GM15510 (cell line): ENCODE results near the gene C10orf95.

Source experiments
- POLR2A ChIP-seq: IDR thresholded peaks from 3 replicates; pipeline ENCODE4 v1.6.1; 2011; ENCODE audit warnings: borderline replicate concordance; ENCODE audit not compliant: insufficient read length; ENCODE audit errors: extremely low read depth

Gene C10orf95

DNA sequence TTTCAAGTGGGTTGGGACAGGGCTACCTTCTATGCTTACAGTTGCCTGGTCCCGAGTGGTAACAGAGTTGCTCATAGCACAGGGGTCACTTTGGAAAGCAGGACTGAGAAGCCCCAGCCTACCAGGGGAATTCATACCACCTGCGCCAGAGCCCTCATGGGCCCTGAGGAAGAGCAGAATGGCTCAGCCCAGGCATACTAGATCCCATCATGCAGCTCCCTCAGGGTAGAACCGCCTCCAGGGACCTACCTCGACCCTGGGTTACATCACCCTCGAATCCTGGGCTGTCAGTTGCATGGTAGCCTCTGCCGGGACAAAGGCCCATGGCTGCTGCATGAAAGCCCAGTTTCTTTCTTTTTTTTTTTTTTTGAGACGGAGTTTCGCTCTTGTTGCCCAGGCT, 21.9 kb downstream of the C10orf95 start:
- TF ChIP-seq POLR2A = no peak

DNA sequence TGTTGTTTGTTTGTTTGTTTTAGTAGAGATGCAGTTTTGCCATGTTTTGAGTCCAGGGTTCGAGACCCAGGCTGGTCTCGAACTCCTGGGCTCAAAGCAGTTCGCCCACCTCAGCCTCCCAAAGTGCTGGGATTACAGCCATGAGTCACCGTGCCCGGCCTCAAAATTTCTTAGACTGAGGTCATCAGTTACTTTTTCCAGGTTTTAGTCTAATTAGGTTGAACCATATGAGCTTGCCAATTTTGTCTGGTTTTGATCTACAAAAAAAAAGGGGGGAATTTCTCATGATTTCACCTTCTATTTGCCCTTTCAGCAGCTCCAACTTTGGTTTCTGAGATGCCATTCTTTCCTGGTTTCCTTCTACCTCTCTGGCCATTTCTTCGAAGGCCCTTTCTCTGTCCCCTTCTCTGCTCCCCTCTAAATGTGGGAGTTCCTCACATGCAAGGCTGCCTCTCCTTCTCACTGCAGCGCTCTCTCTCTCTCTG, 24.5 kb downstream of the C10orf95 start:
- TF ChIP-seq POLR2A = no peak

DNA sequence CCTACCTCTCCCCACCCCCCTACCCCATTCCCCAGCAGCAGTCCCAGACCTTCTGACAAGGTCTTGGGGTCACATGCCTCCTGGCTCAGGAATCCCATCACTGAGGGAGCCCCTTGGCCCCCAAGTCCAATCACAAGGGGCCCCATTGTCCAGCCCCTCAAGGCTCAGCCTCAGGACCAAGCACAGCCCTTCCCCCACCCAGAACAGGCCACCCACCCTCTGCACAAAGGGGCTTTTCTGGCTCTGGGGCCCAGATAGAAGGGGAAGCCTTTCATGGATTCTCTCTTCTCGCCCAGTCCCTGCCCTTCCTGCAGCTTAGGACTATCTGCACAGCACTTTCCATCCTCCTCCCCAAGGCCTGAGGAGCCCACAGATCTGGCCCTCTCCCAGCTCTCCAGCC, 25.9 kb downstream of the C10orf95 start:
- no peak for TF ChIP-seq POLR2A

DNA sequence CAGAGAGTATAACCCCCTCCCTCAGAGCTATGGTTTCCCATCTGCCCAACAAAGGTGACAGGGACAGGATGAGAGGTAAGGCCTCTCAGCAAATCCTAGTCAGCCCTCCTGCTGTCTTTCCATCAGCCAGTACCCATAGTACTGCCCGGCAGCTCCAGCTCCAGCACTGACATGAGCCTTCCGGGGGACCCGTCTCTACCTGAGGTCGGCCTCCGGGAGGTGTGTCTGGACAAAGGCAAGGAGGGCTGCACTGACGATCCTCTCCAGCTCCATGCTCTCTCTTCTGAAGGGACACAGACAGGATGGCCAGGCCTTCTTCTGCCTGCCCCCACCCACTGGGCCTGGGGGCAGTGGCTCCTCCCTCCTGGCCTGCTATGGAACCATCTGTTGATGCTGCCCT, 26.4 kb downstream of the C10orf95 start:
- TF ChIP-seq POLR2A = no peak

DNA sequence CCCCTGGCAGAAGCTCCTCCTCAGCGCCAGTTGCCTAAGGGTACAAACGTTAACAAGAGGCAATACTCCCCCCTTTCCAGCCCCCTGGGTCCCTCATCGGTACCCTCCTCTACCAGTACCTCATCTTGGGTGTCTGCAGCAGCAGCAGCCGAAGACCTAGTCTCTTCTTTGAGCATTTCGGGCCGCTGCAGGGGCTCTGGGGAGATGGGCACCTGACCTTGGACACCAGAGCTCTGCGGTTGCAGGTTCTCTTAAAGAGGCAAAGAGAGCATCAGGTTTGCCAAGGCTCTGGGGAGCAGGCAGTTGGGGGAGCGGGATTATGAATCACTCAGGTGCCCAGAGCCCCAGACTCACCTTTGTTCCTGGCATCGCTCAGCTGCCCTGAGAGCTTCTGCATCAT, 27.2 kb downstream of the C10orf95 start:
- TF ChIP-seq POLR2A = no peak

DNA sequence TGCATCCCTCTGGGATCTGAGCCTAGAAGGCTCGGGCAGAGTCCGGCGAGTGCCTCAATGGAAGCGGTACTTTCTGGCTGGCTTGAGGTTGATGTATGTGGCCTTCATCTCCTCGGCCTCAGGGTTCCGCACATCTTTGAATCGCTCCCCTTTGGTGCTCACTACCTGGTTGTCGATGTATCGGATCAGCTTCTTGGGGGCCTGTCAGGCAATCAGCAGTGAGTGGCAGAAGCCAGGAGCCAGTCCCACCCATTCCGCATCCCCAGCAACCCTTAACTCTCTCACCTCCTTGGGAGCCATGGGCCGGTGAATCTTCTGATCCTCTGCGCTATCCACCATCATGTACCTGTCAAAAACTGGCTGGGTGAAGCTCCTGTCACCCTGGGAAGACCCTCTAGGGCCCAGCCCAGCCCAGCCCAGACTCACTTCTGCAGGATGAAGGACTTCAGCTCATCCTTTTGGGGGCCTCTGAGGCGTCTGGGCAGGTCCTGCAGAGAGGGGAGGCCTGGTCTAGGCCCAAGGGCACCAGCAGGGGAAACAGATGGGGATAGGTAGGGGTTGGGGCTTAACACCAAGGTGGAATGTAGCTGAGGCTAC, 27.9 kb downstream of the C10orf95 start:
- TF ChIP-seq POLR2A = no peak

DNA sequence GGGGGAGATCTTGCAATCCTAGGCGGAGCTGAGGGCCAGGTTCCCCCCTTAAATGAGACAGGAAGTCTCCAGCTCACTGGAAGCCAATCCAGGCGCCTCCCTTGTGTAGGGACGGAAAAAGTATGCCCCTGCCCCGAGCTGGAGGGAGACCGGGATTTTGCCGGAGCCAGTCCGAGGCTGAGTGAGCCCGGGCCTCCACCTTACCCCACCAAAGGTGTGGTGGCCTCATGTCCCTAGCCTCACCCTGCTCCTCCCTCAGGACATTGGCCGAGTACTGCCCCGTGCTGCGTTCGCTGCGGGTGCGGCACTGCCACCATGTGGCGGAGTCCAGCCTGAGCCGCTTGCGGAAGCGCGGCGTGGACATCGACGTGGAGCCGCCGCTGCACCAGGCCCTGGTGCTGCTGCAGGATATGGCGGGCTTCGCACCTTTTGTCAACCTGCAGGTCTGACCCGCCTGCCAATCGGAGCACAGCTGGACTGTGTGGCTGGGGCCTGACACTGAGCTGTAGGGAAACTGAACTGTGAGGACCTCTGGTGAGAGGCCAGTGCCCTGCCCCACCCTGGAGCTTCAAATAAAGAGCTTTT, 28.7 kb downstream of the C10orf95 start:
- peak; percentile 56 for TF ChIP-seq POLR2A

DNA sequence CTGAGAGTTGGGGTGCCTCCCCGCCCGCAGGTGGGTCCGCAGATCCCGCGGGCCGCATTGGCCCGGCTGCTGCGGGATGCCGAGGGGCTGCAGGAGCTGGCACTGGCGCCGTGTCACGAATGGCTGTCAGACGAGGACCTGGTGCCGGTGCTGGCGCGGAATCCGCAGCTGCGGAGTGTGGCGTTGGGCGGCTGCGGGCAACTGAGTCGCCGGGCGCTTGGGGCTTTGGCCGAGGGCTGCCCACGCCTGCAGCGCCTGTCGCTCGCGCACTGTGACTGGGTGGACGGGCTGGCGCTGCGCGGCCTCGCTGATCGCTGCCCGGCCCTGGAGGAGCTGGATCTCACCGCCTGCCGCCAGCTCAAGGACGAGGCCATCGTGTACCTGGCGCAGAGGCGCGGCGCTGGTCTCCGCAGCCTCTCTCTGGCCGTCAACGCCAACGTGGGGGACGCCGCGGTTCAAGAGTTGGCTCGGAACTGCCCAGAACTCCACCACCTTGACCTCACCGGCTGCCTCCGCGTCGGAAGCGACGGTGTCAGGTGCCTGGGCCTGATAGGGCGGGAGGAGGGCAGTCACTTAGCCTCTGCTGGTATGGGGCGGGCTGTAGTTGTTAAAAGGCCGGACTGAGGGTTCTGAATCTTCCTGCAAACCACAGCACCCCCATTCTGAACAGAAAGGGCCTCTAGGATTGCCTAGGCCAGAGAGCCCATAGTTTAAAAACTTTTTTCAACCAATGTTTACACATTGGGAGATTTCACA, 29.4 kb downstream of the C10orf95 start:
- no peak for TF ChIP-seq POLR2A

DNA sequence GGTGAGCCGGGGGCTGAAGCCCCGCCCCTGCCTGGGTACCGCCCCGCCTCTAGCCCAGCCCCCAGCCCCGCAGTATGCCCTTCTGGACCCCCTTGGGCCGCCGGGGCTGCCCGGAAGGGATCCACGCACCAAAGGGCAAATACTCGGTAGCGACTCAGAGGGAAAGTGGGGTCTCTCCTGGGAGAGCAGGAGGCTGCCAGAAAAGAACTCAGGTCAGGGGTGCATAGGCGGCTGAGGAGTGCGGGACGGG, 29.9 kb downstream of the C10orf95 start:
- TF ChIP-seq POLR2A = no peak

DNA sequence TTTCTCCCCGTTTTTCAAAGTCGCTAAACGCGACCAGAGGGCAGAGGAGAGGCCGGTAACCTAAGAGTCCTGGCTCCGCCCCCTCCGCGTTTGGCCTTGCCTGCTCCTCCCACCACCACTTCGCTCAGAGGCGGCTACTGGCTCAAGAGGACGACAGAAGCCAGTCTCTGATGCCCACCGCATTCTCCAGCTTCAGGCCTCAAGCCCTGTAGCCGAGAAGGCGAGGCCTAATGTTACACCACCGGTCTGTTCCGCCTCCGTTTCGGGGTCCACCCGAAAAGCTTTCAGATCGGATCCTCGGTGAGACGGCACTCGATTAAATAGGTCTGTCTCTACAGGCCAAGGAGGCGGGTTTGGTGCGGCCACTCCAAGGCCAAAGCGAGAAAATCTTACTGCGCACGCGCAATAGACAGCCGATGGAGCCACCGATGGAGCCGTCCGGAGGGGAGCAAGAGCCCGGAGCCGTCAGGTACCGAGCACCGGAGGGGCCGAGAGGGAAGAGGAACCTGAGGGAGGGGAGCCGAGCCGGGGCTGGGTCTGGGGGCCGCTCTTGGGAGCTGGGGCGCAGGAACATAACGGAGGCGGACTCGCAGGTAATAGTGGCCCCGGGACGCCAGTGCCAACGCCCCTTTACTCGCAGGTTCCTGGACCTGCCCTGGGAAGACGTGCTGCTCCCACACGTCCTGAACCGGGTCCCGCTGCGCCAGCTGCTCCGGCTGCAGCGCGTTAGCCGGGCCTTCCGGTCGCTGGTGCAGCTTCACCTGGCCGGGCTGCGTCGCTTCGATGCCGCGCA, 30.4 kb downstream of the C10orf95 start, which contains the start of gene FBXL15:
Gene FBXL15, plus strand, starts transcription at position 123 of the 793 bp plus-strand sequence. Its CDS starts 294 bp downstream, at position 417.
- TF ChIP-seq POLR2A = peak; percentile 37

DNA sequence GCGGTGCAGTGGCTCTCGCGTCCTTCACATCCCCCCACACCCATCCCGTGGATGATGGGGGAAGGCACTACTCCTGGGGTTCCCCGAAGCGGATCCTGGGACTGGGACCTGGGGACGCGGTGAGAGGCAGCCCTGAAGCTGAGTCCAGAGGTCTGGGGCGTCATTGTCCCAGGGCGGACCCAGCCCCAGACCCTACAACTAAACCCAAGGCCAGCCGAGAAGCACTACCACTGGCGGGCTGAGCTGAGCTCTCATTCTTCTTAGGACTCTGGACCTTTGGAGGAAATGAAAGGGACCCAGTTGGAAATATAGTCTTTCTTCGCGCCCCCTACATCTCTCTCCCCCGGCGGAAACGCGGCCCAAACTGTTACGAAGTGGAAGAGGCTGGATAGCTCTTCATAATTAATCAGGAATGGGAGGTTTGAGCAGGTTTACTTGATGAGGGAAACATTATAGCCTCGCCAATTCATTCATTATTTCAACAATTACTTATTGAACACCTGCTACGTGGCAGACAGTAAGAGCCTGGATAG, 31.1 kb downstream of the C10orf95 start:
- TF ChIP-seq POLR2A = no peak

DNA sequence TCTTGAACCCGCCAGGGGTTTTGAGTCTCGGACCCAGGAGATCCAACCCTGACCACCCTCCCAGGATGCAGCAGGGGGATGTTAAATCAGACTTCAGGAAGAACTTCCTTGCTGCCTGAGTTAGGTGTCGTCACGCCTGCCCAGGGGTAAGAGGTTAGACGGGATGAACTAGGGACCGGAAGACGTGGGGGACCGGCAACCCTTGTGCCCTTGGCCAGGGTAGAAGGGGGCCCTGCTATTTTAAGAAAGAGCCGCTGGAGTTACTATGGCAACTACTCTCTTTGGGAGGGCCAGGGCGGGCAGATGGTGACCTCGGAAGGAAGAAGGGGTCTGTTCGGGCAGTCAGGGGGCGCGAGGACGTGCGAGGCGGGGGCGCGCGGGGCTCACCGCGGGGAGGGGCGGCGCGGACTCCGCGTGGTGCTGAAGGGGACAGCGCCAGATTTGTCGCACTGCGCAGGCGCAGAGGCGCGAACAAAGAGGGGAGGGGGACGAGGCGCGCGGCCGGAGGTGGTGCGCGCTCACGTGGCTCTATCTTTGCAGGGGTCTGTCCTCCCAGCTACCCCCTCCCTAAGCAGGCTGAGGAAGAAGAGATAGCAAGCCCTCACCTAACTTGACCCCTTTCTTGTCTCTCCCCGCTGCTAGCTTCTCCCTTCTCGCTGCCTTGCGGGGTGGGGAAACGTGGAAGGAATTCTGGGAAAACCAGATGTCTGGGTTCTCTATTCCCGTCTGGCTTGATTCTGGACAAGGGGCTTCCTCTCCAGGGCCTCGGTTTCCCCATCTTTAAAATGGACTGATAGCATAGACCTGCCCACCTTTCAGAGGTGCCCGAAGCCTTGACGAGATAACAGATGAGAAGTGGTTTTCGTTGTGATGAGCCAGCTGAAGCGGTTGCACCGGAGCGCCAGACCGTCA, 31.8 kb downstream of the C10orf95 start:
- TF ChIP-seq POLR2A = no peak

DNA sequence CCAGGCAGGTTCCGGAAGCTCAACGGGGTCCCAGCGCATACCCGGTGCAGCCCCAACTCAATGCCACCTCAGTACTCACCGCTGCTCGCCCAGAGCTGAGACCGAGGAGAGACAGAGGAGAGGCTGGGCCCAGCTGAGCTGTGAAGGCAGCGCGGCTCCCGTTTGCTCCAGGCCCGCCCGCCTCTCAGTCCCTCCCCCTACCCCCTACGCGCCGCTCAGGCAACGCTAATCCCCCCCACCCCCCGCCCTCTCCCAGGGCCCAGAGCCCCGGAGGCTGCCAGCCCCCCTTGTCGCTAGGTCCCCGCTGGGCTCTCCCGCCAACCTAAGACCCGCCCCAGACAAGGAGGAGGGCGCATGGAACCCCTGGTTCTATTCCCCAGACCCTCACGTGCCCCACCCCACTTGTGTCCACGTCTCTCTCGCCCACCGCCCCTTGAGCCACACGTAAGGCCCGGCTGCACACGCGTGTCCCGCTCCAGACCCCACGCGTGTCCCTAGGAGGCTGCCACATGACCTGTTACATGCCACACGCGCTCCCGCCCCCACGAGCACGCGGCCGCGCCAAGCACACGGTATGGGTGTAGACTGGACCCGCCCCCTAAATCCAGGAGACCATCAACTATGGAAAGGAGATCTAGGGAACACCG, 32.6 kb downstream of the C10orf95 start, which contains the start of gene PSD:
Gene PSD, minus strand, starts transcription at position 164 of the 647 bp plus-strand sequence. CDS start 1,747 bp downstream, outside the sequence.
- TF ChIP-seq POLR2A = no peak

DNA sequence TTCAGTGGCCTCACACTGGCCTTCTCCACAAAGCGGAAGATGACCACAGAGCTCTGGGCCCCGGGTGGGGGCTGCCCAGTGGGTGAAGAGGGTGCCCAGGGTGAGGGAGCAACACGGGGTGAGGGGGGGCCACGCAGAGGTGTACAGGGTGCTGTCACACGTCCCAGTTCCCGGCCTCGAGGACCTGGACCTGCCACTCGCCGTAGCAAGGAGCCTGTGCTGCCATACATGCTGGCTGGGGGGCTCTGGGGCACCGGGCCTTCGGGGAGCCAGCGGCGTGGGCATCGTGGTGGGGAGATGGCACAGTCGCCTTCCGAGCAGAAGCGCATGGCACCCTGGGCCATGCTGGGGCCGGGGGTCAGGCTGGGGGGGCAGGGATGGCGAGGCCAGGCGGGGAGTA, 34.6 kb downstream of the C10orf95 start:
- TF ChIP-seq POLR2A = no peak

DNA sequence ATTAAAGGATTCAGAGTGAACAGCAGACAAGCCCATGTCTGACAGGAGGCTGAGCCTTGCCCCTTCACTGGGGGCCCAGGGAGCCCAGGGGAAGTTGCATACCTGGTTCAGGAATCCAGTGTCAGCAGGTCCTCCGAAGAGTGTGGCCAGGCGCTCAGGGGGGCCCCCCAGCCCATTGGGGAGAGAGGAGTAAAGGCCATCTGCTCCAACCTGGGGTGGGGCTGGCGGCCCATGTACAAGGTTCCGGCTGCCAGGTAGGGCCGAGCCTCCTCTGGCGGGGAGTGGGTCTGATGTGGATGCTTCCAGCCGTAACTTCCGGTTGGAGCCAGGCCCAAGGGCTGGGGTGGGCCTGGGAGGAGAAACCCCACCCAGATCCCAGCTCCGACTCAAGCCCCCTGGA, 35.1 kb downstream of the C10orf95 start:
- no peak for TF ChIP-seq POLR2A
